GM23338 (cell line): ENCODE results near the gene RCAN1. TPM values are rescaled to one million over a fixed set of nuclear protein-coding genes. Genes with fewer than 3 reads are reported as not detected.

Source experiments
- ATAC-seq: fragments of 200-7000 bp; cut with Tn5 transposase; 3 replicates; pipeline ENCODE4 v1.9.1; 2020
- DNase-seq: peaks from one replicate; pipeline ENCODE4 v3.0.0-alpha.2; 2015; ENCODE audit warnings: low spot score
- H2AFZ ChIP-seq: fragments of 200-600 bp; sonication (generic); 2 replicates; pipeline ENCODE4 v1.8.0; 2016; ENCODE audit warnings: antibody characterized with exemption, mild to moderate bottlenecking, moderate library complexity
- H3F3A ChIP-seq: fragments of 200-600 bp; sonication (generic); replicated peaks from 2 replicates; pipeline ENCODE4 v1.8.0; 2017; ENCODE audit warnings: antibody characterized with exemption, mixed run types, low read depth
- H3K27ac ChIP-seq: fragments of 200-600 bp; sonication (generic); 2 replicates; pipeline ENCODE4 v1.6.1; 2016; ENCODE audit warnings: low read depth
- H3K27me3 ChIP-seq: fragments of 200-600 bp; sonication (generic); 2 replicates; pipeline ENCODE4 v1.8.0; 2016; ENCODE audit warnings: mild to moderate bottlenecking, mixed run types, moderate library complexity; ENCODE audit not compliant: insufficient read depth
- H3K36me3 ChIP-seq: fragments of 200-600 bp; sonication (generic); 2 replicates; pipeline ENCODE4 v1.8.0; 2016; ENCODE audit warnings: mild to moderate bottlenecking; ENCODE audit not compliant: insufficient read depth
- H3K4me1 ChIP-seq: fragments of 200-600 bp; sonication (generic); 2 replicates; pipeline ENCODE4 v1.8.0; 2016; ENCODE audit warnings: mild to moderate bottlenecking, moderate library complexity; ENCODE audit not compliant: insufficient read depth
- H3K4me2 ChIP-seq: fragments of 200-600 bp; sonication (generic); 2 replicates; pipeline ENCODE4 v1.7.1; 2017; ENCODE audit warnings: mixed run types
- H3K4me3 ChIP-seq: fragments of 200-600 bp; sonication (generic); 2 replicates; pipeline ENCODE4 v1.6.1; 2016; ENCODE audit warnings: mixed run types
- H3K79me2 ChIP-seq: fragments of 200-600 bp; sonication (generic); replicated peaks from 2 replicates; pipeline ENCODE4 v1.8.0; 2017; ENCODE audit warnings: mild to moderate bottlenecking; ENCODE audit not compliant: insufficient read depth
- H3K9me2 ChIP-seq: fragments of 200-600 bp; sonication (generic); 2 replicates; pipeline ENCODE4 v1.8.0; 2017; ENCODE audit not compliant: insufficient read depth
- H4K20me1 ChIP-seq: fragments of 200-600 bp; sonication (generic); replicated peaks from 2 replicates; pipeline ENCODE4 v1.8.0; 2017; ENCODE audit warnings: mild to moderate bottlenecking; ENCODE audit not compliant: insufficient read depth
- H3K27ac Mint-ChIP-seq: 2 replicates; pipeline ENCODE4 v1.8.0; 2020; ENCODE audit warnings: inconsistent platforms, mild to moderate bottlenecking, moderate library complexity, mixed read lengths
- H3K27me3 Mint-ChIP-seq: 3 replicates; pipeline ENCODE4 v1.8.0; 2022; ENCODE audit warnings: low read depth, mild to moderate bottlenecking, moderate library complexity, mixed read lengths, inconsistent platforms; ENCODE audit not compliant: insufficient read depth, poor library complexity
- H3K36me3 Mint-ChIP-seq: 3 replicates; pipeline ENCODE4 v1.8.0; 2021; ENCODE audit warnings: low read depth, mild to moderate bottlenecking, inconsistent platforms, moderate library complexity, mixed read lengths
- H3K4me1 Mint-ChIP-seq: 3 replicates; pipeline ENCODE4 v1.8.0; 2020; ENCODE audit warnings: mild to moderate bottlenecking, inconsistent platforms, mixed read lengths
- H3K4me3 Mint-ChIP-seq: 3 replicates; pipeline ENCODE4 v1.8.0; 2021; ENCODE audit warnings: moderate library complexity, mild to moderate bottlenecking, inconsistent platforms, mixed read lengths
- H3K9me3 Mint-ChIP-seq: 3 replicates; pipeline ENCODE4 v1.8.0; 2020; ENCODE audit warnings: moderate library complexity, mild to moderate bottlenecking, inconsistent platforms, mixed read lengths
- EZH2 ChIP-seq: fragments of 200-600 bp; sonication (generic); IDR thresholded peaks from one replicate; pipeline ENCODE4 v1.8.0; 2017; ENCODE audit warnings: antibody characterized with exemption, mild to moderate bottlenecking, low read depth; ENCODE audit not compliant: unreplicated experiment
- JUNB ChIP-seq: IDR thresholded peaks from one replicate; pipeline ENCODE4 v1.6.1; 2016; ENCODE audit warnings: antibody characterized with exemption; ENCODE audit not compliant: unreplicated experiment
- STAT1 ChIP-seq: IDR thresholded peaks from one replicate; pipeline ENCODE4 v1.6.1; 2016; ENCODE audit warnings: antibody characterized with exemption; ENCODE audit not compliant: unreplicated experiment
- ZNF331 ChIP-seq: fragments of 250-450 bp; sonication (Bioruptor Pico); IDR thresholded peaks from 2 replicates; pipeline ENCODE4 v1.5.0; 2020; ENCODE audit warnings: low read depth, mild to moderate bottlenecking, moderate library complexity
- polyA plus RNA-seq: library from polyadenylated mRNA; unstranded; fragments of >200 nt; fragmentation: Nextera tagmentation; extraction: Ambion mirVana; gene quantifications from 2 replicates; pipeline ENCODE4 v1.2.1, GENCODE V29; 2016
- total RNA-seq: library from RNA; depleted of rRNA; stranded (reverse); fragments of >200 nt; shearing (Covaris generic); gene quantifications from 2 replicates; pipeline ENCODE4 v1.2.3, GENCODE V29; 2014
- TF ChIP-seq, protein P1 (sequence below): IDR thresholded peaks from one replicate; pipeline ENCODE4 v1.6.1; 2018; ENCODE audit warnings: antibody characterized with exemption; ENCODE audit not compliant: unreplicated experiment
- TF ChIP-seq, protein P2 (sequence below): fragments of 250-450 bp; sonication (Bioruptor Pico); IDR thresholded peaks from 2 replicates; pipeline ENCODE4 v1.5.0; 2020; ENCODE audit warnings: mild to moderate bottlenecking, moderate library complexity
- TF ChIP-seq, protein P3 (sequence below): IDR thresholded peaks from 2 replicates; pipeline ENCODE4 v1.6.1; 2016; ENCODE audit warnings: antibody characterized with exemption

RCAN1 gene
- total and polyA plus RNA-seq, 2 experiments from 2014 or later, result 3.7 to 5.2 TPM

DNA sequence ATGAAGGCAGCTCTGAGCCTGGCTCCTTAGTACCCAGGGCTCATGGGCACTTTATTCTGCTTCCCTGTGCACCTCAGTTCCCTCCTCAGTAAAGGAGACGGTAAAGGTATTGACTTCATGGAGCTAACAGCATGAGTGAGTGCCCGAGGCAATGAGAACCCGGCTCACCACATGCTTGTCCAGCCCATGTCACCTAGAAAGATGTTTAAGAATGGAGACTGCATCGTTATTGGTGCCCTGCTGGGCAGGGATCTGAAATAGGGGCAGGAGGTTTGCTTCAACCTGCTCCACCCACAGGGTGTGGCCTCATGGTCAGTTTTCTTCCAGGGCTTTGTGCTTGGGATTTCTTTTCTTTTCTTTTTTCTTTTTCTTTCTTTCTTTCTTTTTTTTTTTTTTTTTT, 95.9 kb downstream of the RCAN1 start:
- no peak overlapping the region for H3K4me2 ChIP-seq
- H3K36me3 ChIP-seq, result no peaks in the 10 kb centered on the region
- Mint-ChIP-seq H3K27ac (no peak overlapping the region), H3K4me1 (peaks cover 50% of the 10 kb centered on the region), H3K9me3 (no peaks in the 10 kb centered on the region), H3K36me3 (no peaks in the 10 kb centered on the region), H3K27me3 (peaks cover 4% of the 10 kb centered on the region), H3K4me3 (no peak overlapping the region)
- DNase-seq (no peak), ATAC-seq (no peak)
- no peaks in the 10 kb centered on the region for H3K9me2 ChIP-seq
- H3K79me2 ChIP-seq, result no peaks in the 10 kb centered on the region
- H3F3A ChIP-seq, result no peaks in the 10 kb centered on the region
- H3K27ac ChIP-seq, result no peak overlapping the region
- no peaks in the 10 kb centered on the region for H3K27me3 ChIP-seq
- H3K4me1 ChIP-seq, result peaks cover 9% of the 10 kb centered on the region
- H2AFZ ChIP-seq, result no peak overlapping the region
- no peaks in the 10 kb centered on the region for H4K20me1 ChIP-seq
- TF ChIP-seq, protein P1, sequence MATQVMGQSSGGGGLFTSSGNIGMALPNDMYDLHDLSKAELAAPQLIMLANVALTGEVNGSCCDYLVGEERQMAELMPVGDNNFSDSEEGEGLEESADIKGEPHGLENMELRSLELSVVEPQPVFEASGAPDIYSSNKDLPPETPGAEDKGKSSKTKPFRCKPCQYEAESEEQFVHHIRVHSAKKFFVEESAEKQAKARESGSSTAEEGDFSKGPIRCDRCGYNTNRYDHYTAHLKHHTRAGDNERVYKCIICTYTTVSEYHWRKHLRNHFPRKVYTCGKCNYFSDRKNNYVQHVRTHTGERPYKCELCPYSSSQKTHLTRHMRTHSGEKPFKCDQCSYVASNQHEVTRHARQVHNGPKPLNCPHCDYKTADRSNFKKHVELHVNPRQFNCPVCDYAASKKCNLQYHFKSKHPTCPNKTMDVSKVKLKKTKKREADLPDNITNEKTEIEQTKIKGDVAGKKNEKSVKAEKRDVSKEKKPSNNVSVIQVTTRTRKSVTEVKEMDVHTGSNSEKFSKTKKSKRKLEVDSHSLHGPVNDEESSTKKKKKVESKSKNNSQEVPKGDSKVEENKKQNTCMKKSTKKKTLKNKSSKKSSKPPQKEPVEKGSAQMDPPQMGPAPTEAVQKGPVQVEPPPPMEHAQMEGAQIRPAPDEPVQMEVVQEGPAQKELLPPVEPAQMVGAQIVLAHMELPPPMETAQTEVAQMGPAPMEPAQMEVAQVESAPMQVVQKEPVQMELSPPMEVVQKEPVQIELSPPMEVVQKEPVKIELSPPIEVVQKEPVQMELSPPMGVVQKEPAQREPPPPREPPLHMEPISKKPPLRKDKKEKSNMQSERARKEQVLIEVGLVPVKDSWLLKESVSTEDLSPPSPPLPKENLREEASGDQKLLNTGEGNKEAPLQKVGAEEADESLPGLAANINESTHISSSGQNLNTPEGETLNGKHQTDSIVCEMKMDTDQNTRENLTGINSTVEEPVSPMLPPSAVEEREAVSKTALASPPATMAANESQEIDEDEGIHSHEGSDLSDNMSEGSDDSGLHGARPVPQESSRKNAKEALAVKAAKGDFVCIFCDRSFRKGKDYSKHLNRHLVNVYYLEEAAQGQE, result no peak
- TF ChIP-seq EZH2, result no peak
- H3K4me3 ChIP-seq, result no peak overlapping the region

DNA sequence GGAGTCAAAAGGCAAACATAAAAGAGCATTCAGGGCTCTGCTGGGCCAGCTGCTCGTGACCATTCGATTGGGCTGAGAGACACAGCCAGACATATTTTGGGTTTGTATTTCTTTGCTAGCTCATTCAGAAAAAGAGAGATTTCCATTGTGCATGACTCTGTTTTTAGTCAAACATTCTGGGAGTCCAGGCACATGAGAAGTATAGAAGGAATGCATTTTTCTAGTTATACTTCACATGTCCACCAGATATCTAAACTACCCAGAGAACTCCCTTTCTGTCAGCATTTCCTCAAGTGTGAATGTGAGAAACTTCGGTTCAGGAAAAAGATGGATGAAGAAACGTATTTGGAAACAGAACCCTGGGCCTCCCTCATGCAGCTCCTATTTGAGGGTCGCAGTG, 96.6 kb downstream of the RCAN1 start:
- Mint-ChIP-seq H3K4me3 (no peak overlapping the region), H3K27me3 (peaks cover 4% of the 10 kb centered on the region), H3K4me1 (peaks cover 43% of the 10 kb centered on the region), H3K27ac (peak overlapping the region; percentile 38; the same call in 1 of the 2 replicates), H3K36me3 (no peaks in the 10 kb centered on the region), H3K9me3 (no peaks in the 10 kb centered on the region)
- Histone ChIP-seq H3K4me1 (peaks cover 5% of the 10 kb centered on the region), H4K20me1 (no peaks in the 10 kb centered on the region), H3K79me2 (no peaks in the 10 kb centered on the region), H2AFZ (no peak overlapping the region), H3K9me2 (no peaks in the 10 kb centered on the region), H3K4me3 (no peak overlapping the region), H3K4me2 (no peak overlapping the region), H3K27me3 (no peaks in the 10 kb centered on the region), H3K27ac (no peak overlapping the region), H3K36me3 (no peaks in the 10 kb centered on the region), H3F3A (no peaks in the 10 kb centered on the region)
- no peak for ATAC-seq
- no peak for DNase-seq
- TF ChIP-seq, protein P2, sequence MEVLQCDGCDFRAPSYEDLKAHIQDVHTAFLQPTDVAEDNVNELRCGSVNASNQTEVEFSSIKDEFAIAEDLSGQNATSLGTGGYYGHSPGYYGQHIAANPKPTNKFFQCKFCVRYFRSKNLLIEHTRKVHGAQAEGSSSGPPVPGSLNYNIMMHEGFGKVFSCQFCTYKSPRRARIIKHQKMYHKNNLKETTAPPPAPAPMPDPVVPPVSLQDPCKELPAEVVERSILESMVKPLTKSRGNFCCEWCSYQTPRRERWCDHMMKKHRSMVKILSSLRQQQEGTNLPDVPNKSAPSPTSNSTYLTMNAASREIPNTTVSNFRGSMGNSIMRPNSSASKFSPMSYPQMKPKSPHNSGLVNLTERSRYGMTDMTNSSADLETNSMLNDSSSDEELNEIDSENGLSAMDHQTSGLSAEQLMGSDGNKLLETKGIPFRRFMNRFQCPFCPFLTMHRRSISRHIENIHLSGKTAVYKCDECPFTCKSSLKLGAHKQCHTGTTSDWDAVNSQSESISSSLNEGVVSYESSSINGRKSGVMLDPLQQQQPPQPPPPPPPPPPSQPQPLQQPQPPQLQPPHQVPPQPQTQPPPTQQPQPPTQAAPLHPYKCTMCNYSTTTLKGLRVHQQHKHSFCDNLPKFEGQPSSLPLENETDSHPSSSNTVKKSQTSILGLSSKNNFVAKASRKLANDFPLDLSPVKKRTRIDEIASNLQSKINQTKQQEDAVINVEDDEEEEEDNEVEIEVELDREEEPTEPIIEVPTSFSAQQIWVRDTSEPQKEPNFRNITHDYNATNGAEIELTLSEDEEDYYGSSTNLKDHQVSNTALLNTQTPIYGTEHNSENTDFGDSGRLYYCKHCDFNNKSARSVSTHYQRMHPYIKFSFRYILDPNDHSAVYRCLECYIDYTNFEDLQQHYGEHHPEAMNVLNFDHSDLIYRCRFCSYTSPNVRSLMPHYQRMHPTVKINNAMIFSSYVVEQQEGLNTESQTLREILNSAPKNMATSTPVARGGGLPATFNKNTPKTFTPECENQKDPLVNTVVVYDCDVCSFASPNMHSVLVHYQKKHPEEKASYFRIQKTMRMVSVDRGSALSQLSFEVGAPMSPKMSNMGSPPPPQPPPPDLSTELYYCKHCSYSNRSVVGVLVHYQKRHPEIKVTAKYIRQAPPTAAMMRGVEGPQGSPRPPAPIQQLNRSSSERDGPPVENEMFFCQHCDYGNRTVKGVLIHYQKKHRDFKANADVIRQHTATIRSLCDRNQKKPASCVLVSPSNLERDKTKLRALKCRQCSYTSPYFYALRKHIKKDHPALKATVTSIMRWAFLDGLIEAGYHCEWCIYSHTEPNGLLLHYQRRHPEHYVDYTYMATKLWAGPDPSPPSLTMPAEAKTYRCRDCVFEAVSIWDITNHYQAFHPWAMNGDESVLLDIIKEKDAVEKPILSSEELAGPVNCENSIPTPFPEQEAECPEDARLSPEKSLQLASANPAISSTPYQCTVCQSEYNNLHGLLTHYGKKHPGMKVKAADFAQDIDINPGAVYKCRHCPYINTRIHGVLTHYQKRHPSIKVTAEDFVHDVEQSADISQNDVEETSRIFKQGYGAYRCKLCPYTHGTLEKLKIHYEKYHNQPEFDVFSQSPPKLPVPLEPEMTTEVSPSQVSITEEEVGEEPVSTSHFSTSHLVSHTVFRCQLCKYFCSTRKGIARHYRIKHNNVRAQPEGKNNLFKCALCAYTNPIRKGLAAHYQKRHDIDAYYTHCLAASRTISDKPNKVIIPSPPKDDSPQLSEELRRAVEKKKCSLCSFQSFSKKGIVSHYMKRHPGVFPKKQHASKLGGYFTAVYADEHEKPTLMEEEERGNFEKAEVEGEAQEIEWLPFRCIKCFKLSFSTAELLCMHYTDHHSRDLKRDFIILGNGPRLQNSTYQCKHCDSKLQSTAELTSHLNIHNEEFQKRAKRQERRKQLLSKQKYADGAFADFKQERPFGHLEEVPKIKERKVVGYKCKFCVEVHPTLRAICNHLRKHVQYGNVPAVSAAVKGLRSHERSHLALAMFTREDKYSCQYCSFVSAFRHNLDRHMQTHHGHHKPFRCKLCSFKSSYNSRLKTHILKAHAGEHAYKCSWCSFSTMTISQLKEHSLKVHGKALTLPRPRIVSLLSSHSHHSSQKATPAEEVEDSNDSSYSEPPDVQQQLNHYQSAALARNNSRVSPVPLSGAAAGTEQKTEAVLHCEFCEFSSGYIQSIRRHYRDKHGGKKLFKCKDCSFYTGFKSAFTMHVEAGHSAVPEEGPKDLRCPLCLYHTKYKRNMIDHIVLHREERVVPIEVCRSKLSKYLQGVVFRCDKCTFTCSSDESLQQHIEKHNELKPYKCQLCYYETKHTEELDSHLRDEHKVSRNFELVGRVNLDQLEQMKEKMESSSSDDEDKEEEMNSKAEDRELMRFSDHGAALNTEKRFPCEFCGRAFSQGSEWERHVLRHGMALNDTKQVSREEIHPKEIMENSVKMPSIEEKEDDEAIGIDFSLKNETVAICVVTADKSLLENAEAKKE (CRISPR knock-in tag), result no peak
- TF ChIP-seq, protein P3, sequence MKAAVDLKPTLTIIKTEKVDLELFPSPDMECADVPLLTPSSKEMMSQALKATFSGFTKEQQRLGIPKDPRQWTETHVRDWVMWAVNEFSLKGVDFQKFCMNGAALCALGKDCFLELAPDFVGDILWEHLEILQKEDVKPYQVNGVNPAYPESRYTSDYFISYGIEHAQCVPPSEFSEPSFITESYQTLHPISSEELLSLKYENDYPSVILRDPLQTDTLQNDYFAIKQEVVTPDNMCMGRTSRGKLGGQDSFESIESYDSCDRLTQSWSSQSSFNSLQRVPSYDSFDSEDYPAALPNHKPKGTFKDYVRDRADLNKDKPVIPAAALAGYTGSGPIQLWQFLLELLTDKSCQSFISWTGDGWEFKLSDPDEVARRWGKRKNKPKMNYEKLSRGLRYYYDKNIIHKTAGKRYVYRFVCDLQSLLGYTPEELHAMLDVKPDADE, result no peak
- TF ChIP-seq ZNF331 (CRISPR knock-in tag) (no peak), STAT1 (no peak), JUNB (no peak)
- TF ChIP-seq, protein P1, result no peak
